Pancreas (tissue), 10 donors: ENCODE measurements around the gene NEDD1. TPM values are rescaled to one million over a fixed set of nuclear protein-coding genes. Genes with fewer than 3 reads are reported as not detected.

Experiments
- ATAC-seq, 4 donors: fragments of 200-7000 bp; cut with Tn5 transposase; one replicate each; pipeline versions ENCODE4 v1.8.0 to v1.9.1; 2020; ENCODE audit warnings: mild to moderate bottlenecking in 4 of 4, moderate library complexity in 4 of 4
- DNase-seq, 6 donors: peaks; one replicate each; pipeline ENCODE4 v3.0.0-alpha.2; 2020
- FAIRE-seq: peaks from 2 replicates; lab custom pipeline; 2012; peaks lifted over from hg19 to GRCh38; lab: Jason Lieb, UNC
- H3K27ac ChIP-seq, 4 donors: fragments of 200-600 bp; sonication (generic); 1 replicate in 3 of 4; 2 replicates in 1 of 4; pipeline versions ENCODE4 v1.5.0 to v1.8.0; 2020
- H3K27me3 ChIP-seq, 4 donors: fragments of 200-600 bp; one replicate each; pipeline ENCODE4 v1.8.0; 2021
- H3K36me3 ChIP-seq, 3 donors: fragments of 200-600 bp; sonication (generic) in 1 of 3; one replicate each; pipeline versions ENCODE4 v1.5.0 to v1.8.0; 2020 to 2021
- H3K4me1 ChIP-seq, 3 donors: fragments of 200-600 bp; one replicate each; pipeline ENCODE4 v1.8.0; 2021
- H3K4me3 ChIP-seq, 4 donors: fragments of 200-600 bp; sonication (generic) in 2 of 4; one replicate each; pipeline versions ENCODE4 v1.5.0 to v1.8.0; 2020 to 2021
- H3K9me3 ChIP-seq, 4 donors: fragments of 200-600 bp; one replicate each; pipeline ENCODE4 v1.8.0; 2021
- WGBS, 2 donors: extraction: QIAGEN DNeasy Blood & Tissue Kit; methylation state at CpG; one replicate each; pipeline ENCODE4 v1.1.7; 2013; 5-methylcytosine and 5-hydroxymethylcytosine counted together
- intact Hi-C, 3 donors: fragments of 100-400 bp; cut with DNase I; formaldehyde crosslinking; loops; one replicate each; pipeline versions ENCODE4 v1.11.1 to v1.14.2; 2022
- polyA plus RNA-seq, 2 donors: library from polyadenylated mRNA; stranded (reverse); fragments of 200-250 nt; gene quantifications; one replicate each; pipeline ENCODE4 v1.2.3, GENCODE V29; 2013
- total RNA-seq, 6 donors: library from RNA; stranded (reverse); fragmentation: NEBNext Ultra II Directional in 4 of 6; extraction: Animal tissue kit (Norgen Biotek cat#: 25700) in 4 of 6; gene quantifications; one replicate each; pipeline versions ENCODE4 v1.2.1 to v1.2.4, GENCODE V29; 2021 to 2023
- TF ChIP-seq, protein P1 (sequence below), 4 donors: fragments of 200-600 bp; sonication (generic) in 3 of 4; IDR thresholded peaks; one replicate each; pipeline versions ENCODE4 v1.5.0 to v1.8.0; 2021; ENCODE audit warnings: antibody characterized with exemption in 4 of 4
- donor health status: healthy with polysubstance abuse.
- donor health status: DM: no; HTN: no; CAD: no; lungs with moderate emphysema.
- donor health status: DM: no; HTN: no; CAD: no.
- donor health status: control.
- donor health status: control.
- donor health status: Bipolar disorder and iron deficiency.
- donor health status: DM: yes; HTN: yes; CAD: no.
- donor health status: DM: no; HTN: no; CAD: no.
- donor health status: DM: no; HTN: no; CAD: no.
- donor health status: DM: yes; HTN: yes; CAD: no.

NEDD1 gene
- total and polyA plus RNA-seq, 8 donors: 2.2 to 10.4 (median 7.1) TPM

DNA sequence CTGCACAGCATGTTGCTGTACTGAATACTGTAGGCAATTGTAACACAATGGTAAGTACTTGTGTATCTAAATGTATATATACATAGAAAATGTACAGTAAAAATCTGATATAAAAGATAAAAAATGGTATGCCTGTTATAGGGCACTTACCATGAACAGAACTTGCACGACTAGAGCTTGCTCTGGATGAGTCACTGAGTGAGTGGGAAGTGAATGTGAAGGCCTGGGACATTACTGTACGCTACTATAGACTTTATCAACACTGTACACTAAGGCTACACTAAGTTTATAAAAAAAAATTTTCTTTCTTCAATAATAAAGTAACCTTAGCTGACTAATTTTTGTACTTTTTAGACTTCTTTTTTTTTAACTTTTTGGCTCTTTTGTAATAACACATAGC is 24.2 kb upstream of the NEDD1 start:
- no peak for DNase-seq
- Histone ChIP-seq H3K27ac (no peak overlapping the region), H3K4me1 (no peaks in the 10 kb centered on the region), H3K27me3 (no peaks in the 10 kb centered on the region), H3K36me3 (no peaks in the 10 kb centered on the region), H3K9me3 (no peaks in the 10 kb centered on the region), H3K4me3 (no peak overlapping the region)
- no peak for ATAC-seq
- intact Hi-C loops: no loop called here
- FAIRE-seq: no peak
- 54 to 70% methylated on average over 2 of the region's 2 CpGs for WGBS, 2 donors
- TF ChIP-seq, protein P1, sequence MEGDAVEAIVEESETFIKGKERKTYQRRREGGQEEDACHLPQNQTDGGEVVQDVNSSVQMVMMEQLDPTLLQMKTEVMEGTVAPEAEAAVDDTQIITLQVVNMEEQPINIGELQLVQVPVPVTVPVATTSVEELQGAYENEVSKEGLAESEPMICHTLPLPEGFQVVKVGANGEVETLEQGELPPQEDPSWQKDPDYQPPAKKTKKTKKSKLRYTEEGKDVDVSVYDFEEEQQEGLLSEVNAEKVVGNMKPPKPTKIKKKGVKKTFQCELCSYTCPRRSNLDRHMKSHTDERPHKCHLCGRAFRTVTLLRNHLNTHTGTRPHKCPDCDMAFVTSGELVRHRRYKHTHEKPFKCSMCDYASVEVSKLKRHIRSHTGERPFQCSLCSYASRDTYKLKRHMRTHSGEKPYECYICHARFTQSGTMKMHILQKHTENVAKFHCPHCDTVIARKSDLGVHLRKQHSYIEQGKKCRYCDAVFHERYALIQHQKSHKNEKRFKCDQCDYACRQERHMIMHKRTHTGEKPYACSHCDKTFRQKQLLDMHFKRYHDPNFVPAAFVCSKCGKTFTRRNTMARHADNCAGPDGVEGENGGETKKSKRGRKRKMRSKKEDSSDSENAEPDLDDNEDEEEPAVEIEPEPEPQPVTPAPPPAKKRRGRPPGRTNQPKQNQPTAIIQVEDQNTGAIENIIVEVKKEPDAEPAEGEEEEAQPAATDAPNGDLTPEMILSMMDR (IDR thresholded peaks at IDR 0.05): no peak

DNA sequence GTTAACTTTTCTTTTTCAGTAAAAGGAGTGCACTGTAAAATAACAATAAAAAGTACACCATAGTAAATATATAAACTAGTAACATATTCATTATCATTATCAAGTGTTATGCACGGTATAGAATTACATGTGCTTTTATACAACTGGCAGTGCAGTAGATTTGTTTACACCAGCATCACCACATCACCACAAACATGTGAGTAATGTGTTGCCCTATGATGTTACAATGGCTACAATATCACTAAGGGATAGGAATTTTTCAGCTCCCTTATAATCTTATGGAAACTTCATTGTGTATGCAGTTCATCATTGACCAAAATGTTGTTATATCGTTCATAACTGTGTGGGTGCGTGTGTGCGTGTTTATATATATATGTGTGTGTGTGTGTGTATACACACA is 23.5 kb upstream of the NEDD1 start:
- Histone ChIP-seq H3K9me3 (no peaks in the 10 kb centered on the region), H3K27ac (no peak overlapping the region), H3K4me1 (no peaks in the 10 kb centered on the region), H3K4me3 (no peak overlapping the region), H3K36me3 (no peaks in the 10 kb centered on the region), H3K27me3 (no peaks in the 10 kb centered on the region)
- FAIRE-seq (no peak), ATAC-seq (no peak), DNase-seq (no peak)
- intact Hi-C loops: no loop called here
- TF ChIP-seq, protein P1 (IDR thresholded peaks at IDR 0.05): no peak
- 86 to 89% methylated on average over 4 of the region's 4 CpGs for WGBS, 2 donors

DNA sequence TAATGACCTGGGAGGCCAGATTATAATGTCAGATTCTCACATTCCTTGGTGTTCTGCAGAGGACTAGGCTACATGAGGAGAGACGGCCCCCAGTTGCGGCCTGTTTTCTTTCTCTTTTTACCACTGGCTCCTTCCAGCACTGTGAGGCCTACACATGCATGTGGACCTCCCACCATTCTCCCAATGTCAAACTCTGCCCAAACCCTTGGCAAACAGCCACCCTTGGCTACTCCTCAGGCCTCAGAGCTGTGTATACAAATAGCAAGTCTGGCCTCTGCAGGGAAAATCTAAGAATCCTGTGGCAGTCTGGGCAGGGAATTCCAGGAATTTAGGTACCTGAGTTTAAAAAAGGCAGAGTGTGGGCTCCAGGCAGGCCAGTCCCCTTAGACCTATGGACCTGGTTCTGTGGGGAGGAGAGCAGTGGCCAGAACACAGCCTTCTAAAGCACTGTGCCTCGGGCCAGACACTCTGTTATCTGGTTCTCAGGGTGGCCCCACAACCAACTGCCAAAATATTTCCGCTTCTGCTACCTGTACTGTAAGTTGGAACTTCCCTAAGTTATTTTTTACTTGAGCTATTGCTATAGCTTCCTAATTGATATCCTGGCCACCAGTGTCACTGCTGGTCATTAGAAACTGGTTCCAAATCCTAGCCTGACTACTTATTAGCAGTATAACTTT is 19.9 kb upstream of the NEDD1 start:
- no peaks in the 10 kb centered on the region for H3K36me3 ChIP-seq
- H3K27me3 ChIP-seq: no peaks in the 10 kb centered on the region
- H3K27ac ChIP-seq: no peak overlapping the region
- intact Hi-C loops: no loop called here
- FAIRE-seq: no peak
- no peak overlapping the region for H3K4me3 ChIP-seq
- peak in 2 of 4 donors; percentile 14 to 20 for ATAC-seq
- H3K9me3 ChIP-seq: no peaks in the 10 kb centered on the region
- DNase-seq: peak in 1 of 6 donors; percentile 20
- whole genome bisulfite sequencing, 2 donors: 63 to 66% methylated on average over 4 of the region's 4 CpGs
- TF ChIP-seq, protein P1 (IDR thresholded peaks at IDR 0.05): no peak
- H3K4me1 ChIP-seq: no peaks in the 10 kb centered on the region

DNA sequence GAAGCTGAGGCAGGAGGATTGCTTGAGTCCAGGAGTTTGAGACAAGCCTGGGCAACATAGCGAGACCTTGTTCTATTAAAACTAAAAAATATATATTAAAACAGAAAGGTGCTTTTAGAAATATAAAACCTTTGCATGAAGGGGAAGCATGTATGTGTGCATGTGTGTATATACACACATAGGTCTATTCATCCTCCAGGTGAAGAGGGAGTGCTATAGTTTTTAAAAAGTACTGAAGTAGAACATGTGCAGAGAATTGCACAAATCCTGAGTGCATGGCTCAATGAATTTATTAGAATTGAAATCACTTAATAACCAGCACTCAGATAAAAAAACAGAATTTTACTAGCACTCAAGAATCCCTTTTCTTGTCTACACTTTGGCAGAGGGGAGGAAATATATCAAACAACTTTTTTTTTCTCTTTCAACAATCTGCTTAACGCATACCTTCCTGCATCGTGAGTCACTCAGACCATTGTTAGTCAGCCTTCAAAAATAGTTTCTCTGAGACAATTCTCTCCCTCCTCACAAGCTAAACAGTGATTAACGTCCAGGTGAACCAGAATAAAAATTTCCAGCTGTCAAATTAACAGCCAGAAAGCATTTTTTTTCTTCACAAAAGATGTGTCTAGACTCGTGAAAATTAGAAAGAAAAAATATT is 17.7 kb upstream of the NEDD1 start:
- Histone ChIP-seq H3K27me3 (no peaks in the 10 kb centered on the region), H3K4me3 (no peak overlapping the region), H3K36me3 (no peaks in the 10 kb centered on the region), H3K9me3 (no peaks in the 10 kb centered on the region), H3K27ac (no peak overlapping the region), H3K4me1 (no peaks in the 10 kb centered on the region)
- DNase-seq (no peak), ATAC-seq (no peak), FAIRE-seq (no peak)
- intact Hi-C loops: no loop called here
- WGBS, 2 donors: 28 to 36% methylated on average over 5 of the region's 5 CpGs
- TF ChIP-seq, protein P1 (IDR thresholded peaks at IDR 0.05): no peak

DNA sequence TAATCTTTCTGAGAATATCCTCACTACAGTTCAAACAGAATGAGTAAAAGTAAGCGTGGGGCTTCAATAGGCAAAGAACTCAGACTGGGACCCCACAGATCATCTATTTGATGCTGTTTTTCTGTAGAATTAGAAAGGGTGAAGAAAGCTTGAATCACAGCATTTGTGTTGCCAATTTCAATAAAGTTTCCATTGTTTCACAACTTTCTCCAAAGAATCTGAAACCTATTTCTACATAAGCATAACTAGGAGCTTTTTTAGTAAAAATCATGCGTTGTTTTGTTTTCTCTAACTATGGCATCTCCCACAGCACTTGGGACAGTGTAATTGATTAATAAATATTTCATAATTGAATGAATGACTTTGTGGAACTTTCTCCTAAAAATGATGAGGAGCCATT is 16.7 kb upstream of the NEDD1 start:
- intact Hi-C loops: no loop called here
- WGBS, 2 donors: 67 to 83% methylated on average over 2 of the region's 2 CpGs
- Histone ChIP-seq H3K27me3 (no peaks in the 10 kb centered on the region), H3K27ac (no peak overlapping the region), H3K9me3 (no peaks in the 10 kb centered on the region), H3K4me3 (no peak overlapping the region), H3K4me1 (no peaks in the 10 kb centered on the region), H3K36me3 (no peaks in the 10 kb centered on the region)
- TF ChIP-seq, protein P1 (IDR thresholded peaks at IDR 0.05): no peak
- no peak for ATAC-seq
- no peak for FAIRE-seq
- no peak for DNase-seq
